ENCODE measurements around the gene GABRR2. TPM values are rescaled to one million over a fixed set of nuclear protein-coding genes. Genes with fewer than 3 reads are reported as not detected.

GABRR2 gene
- total and polyA plus RNA-seq, 2 of the 4 experiments (the other 2 are of a cell fraction) = 0.26 TPM; not detected in 1

DNA sequence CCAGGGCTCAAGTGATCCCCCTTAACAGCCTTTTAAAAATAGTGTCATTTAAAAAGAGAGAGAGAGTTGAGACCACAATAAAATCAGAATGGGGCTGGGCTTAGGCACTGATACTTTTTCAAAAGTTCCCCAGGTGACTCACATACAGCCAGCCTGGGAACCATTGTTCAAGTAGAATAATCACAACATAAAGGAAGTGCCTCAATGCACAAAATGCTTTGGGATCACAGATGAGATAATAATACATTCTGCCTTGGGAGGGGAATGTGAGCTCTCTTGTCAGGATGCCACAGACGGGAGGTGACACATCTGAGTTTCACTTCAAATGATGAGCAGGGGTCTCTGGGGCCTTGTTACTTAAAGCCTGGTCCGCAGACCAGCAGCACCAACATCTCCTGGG, 63.9 kb downstream of the GABRR2 start:
- WGBS, 2 experiments (ENCODE audit: extremely low coverage in 2 of 2, insufficient read length in 1 of 2) = no CpG with 5 or more reads among the region's 2 CpGs
- Histone ChIP-seq H3K4me2 (ENCODE audit: low read depth, low read length) (no peak overlapping the region), H2AFZ (replicated peaks; ENCODE audit: low read length, poor library complexity) (no peak overlapping the region), H3K18ac (ENCODE audit: low read depth, low read length) (no peak overlapping the region), H3K79me1 (ENCODE audit: low read depth in 1 of 2, low read length in 2 of 2) (no peaks in the 10 kb centered on the region), H3K4ac (ENCODE audit: low read depth, low read length) (no peak overlapping the region), H2AK5ac (ENCODE audit: low read depth, low read length) (no peak overlapping the region), H3K27me3 (ENCODE audit: control insufficient read depth, insufficient read depth, low read length) (peaks cover 2% of the 10 kb centered on the region), H4K91ac (ENCODE audit: insufficient read depth, low read depth, low read length) (no peak overlapping the region), H3K9me1 (ENCODE audit: insufficient read depth, low read length) (no peaks in the 10 kb centered on the region), H2BK20ac (ENCODE audit: low read depth, low read length) (no peak overlapping the region), H3K9me3 (ENCODE audit: control insufficient read depth, insufficient read depth, low read length) (no peaks in the 10 kb centered on the region), H3K23ac (ENCODE audit: low read depth, low read length) (no peak overlapping the region), H3K27ac (ENCODE audit: insufficient read depth, low read length) (no peak overlapping the region), H2BK120ac (ENCODE audit: low read depth, low read length) (no peak overlapping the region), H4K20me1 (ENCODE audit: insufficient read depth, low read length) (no peaks in the 10 kb centered on the region), H2BK5ac (ENCODE audit: low read depth, low read length, poor library complexity, severe bottlenecking) (no peak overlapping the region), H3K14ac (replicated peaks; ENCODE audit: low read depth, low read length) (no peak overlapping the region), H3K4me1 (ENCODE audit: control insufficient read depth, insufficient read depth, low read length) (no peaks in the 10 kb centered on the region), H3K56ac (ENCODE audit: extremely low read depth, insufficient read depth, low read length) (no peak overlapping the region), H2BK15ac (ENCODE audit: low read depth, low read length) (no peak overlapping the region), H3K36me3 (ENCODE audit: control insufficient read depth, insufficient read depth, low read length) (no peaks in the 10 kb centered on the region), H3K9ac (ENCODE audit: low read depth, low read length) (no peak overlapping the region), H3K4me3 (ENCODE audit: insufficient read depth, low read depth, low read length) (no peak overlapping the region), H2AK9ac (replicated peaks; ENCODE audit: low read depth, low read length, poor library complexity) (no peak overlapping the region), H4K8ac (ENCODE audit: low read depth in 2 of 2, low read length in 2 of 2) (no peak overlapping the region), H4K5ac (ENCODE audit: low read depth, low read length) (no peak overlapping the region)
- ATAC-seq (ENCODE audit: low read depth) (no peak), DNase-seq (no peak)
- BruUV-seq (replicated peaks) = no TSS peak
- POLR2A ChIA-PET (ENCODE audit: unreplicated experiment) = no interaction called here
- CTCF ChIA-PET = no interaction called here
- in situ Hi-C loops (cut with MboI; ENCODE audit: low sequenced_read_pairs) = no loop called here
- dilution Hi-C loops (cut with HindIII; ENCODE audit: low sequenced_read_pairs, unreplicated experiment) = no loop called here
- intact Hi-C loops (cut with micrococcal nuclease) = no loop called here
- TF ChIP-seq, protein P1, sequence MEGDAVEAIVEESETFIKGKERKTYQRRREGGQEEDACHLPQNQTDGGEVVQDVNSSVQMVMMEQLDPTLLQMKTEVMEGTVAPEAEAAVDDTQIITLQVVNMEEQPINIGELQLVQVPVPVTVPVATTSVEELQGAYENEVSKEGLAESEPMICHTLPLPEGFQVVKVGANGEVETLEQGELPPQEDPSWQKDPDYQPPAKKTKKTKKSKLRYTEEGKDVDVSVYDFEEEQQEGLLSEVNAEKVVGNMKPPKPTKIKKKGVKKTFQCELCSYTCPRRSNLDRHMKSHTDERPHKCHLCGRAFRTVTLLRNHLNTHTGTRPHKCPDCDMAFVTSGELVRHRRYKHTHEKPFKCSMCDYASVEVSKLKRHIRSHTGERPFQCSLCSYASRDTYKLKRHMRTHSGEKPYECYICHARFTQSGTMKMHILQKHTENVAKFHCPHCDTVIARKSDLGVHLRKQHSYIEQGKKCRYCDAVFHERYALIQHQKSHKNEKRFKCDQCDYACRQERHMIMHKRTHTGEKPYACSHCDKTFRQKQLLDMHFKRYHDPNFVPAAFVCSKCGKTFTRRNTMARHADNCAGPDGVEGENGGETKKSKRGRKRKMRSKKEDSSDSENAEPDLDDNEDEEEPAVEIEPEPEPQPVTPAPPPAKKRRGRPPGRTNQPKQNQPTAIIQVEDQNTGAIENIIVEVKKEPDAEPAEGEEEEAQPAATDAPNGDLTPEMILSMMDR (conservative IDR thresholded peaks at IDR 0.05; ENCODE audit: low read depth, low read length) = no peak
- TF ChIP-seq, protein P2, sequence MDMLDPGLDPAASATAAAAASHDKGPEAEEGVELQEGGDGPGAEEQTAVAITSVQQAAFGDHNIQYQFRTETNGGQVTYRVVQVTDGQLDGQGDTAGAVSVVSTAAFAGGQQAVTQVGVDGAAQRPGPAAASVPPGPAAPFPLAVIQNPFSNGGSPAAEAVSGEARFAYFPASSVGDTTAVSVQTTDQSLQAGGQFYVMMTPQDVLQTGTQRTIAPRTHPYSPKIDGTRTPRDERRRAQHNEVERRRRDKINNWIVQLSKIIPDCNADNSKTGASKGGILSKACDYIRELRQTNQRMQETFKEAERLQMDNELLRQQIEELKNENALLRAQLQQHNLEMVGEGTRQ (IDR thresholded peaks at IDR 0.05; ENCODE audit: low read depth, low read length) = no peak
- TF ChIP-seq RCOR1 (IDR thresholded peaks at IDR 0.05; ENCODE audit: insufficient replicate concordance, low read length) (no peak), BHLHE40 (IDR thresholded peaks at IDR 0.05; ENCODE audit: low read depth, low read length) (no peak), RFX5 (IDR thresholded peaks at IDR 0.05; ENCODE audit: low read depth, low read length) (no peak), POLR2A (IDR thresholded peaks at IDR 0.05; ENCODE audit: low read depth, low read length) (no peak), RAD21 (IDR thresholded peaks at IDR 0.05; ENCODE audit: low read length) (no peak), CEBPB (IDR thresholded peaks at IDR 0.05; ENCODE audit: low read depth, low read length) (no peak), NFE2L2 (IDR thresholded peaks at IDR 0.05; ENCODE audit: low read depth, low read length) (no peak), CHD1 (IDR thresholded peaks at IDR 0.05; ENCODE audit: low read depth, low read length) (no peak), FOS (IDR thresholded peaks at IDR 0.05; ENCODE audit: low read depth, low read length) (no peak), MAFK (IDR thresholded peaks at IDR 0.05; ENCODE audit: low read depth, low read length) (no peak), MAZ (IDR thresholded peaks at IDR 0.05; ENCODE audit: borderline replicate concordance, low read depth, low read length) (no peak), SMC3 (IDR thresholded peaks at IDR 0.05; ENCODE audit: low read depth, low read length) (no peak)
- TF ChIP-seq, protein P3, sequence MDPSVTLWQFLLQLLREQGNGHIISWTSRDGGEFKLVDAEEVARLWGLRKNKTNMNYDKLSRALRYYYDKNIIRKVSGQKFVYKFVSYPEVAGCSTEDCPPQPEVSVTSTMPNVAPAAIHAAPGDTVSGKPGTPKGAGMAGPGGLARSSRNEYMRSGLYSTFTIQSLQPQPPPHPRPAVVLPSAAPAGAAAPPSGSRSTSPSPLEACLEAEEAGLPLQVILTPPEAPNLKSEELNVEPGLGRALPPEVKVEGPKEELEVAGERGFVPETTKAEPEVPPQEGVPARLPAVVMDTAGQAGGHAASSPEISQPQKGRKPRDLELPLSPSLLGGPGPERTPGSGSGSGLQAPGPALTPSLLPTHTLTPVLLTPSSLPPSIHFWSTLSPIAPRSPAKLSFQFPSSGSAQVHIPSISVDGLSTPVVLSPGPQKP (IDR thresholded peaks at IDR 0.05; ENCODE audit: borderline replicate concordance, low read depth, low read length) = no peak

Measured in IMR-90 (cell line).